Neural cell (in vitro differentiated cells): ENCODE results near the gene LGALS4.
"Not testable (repeated sequence)": the region's sequence is repeated elsewhere in the genome, so short reads cannot be mapped to it uniquely, and the experiment has no call there.

Experiments
- CTCF ChIP-seq: fragments of 450-650 bp; IDR thresholded peaks from 2 replicates; pipeline ENCODE4 v1.5.1; 2014; ENCODE audit warnings: antibody characterized with exemption, mild to moderate bottlenecking, moderate library complexity; ENCODE audit not compliant: poor library complexity, severe bottlenecking
- RAD21 ChIP-seq: fragments of 450-650 bp; conservative IDR thresholded peaks from 2 replicates; pipeline ENCODE4 v1.6.1; 2014; ENCODE audit warnings: antibody characterized with exemption, mild to moderate bottlenecking, moderate library complexity

DNA sequence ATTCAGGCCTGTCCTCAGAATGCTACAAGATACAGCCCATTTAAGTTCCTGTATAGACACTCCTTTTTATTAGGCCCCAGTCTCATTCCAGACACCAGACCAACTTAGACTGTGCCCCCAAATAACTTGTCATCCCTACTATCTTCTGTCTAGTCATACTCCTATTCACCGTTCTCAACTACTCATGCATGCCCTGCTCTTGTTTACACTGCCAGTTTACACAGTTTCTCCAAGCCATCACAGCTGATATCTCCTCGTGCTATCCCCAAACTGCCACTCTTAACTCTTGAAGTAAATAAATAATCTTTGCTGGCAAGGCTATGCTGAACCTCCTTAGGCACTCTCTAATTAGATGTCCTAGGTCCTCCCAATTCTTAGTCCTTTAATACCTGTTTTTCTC, 58.5 kb downstream of the LGALS4 start:
- TF ChIP-seq CTCF, RAD21: not testable (repeated sequence)
